Right renal pelvis (tissue), 4 donors: ENCODE measurements around the gene CHST5. TPM values are rescaled to one million over a fixed set of nuclear protein-coding genes. Genes with fewer than 3 reads are reported as not detected.
"Not testable (repeated sequence)": the region's sequence is repeated elsewhere in the genome, so short reads cannot be mapped to it uniquely, and the experiment has no call there.

Experiments used
- DNase-seq, 4 donors: peaks; one replicate each; pipeline ENCODE4 v3.0.0-alpha.2; 2013; ENCODE audit warnings: low read depth in 4 of 4, low spot score in 3 of 4, missing footprints in 1 of 4
- polyA plus RNA-seq, 4 donors: library from polyadenylated mRNA; unstranded; fragments of 120-200 nt; gene quantifications; one replicate each; pipeline ENCODE4 v1.2.1, GENCODE V29; 2013; ENCODE audit not compliant: insufficient read length in 4 of 4

The CHST5 gene
- polyA plus RNA-seq, 4 donors, result 0.38 to 1.2 (median 0.56) TPM

GRCh38 chr16:75555213-75555706, 19.4 kb upstream of the CHST5 start:
- peak; percentile 70 to 81 (median 76) for DNase-seq

- no peak for DNase-seq
These were observed 17.0 kb upstream of the CHST5 start for GRCh38 chr16:75552951-75553350.

- no peak for DNase-seq
These were observed 14.3 kb upstream of the CHST5 start for GRCh38 chr16:75550211-75550662.

GRCh38 chr16:75548456-75548855, 12.5 kb upstream of the CHST5 start:
- DNase-seq, result not testable (repeated sequence)

- no peak for DNase-seq
These were observed 10.4 kb upstream of the CHST5 start for GRCh38 chr16:75546293-75546692.

GRCh38 chr16:75545879-75546278, 10.0 kb upstream of the CHST5 start:
- DNase-seq, result not testable (repeated sequence)

- not testable (repeated sequence) for DNase-seq
These were observed 6.6 kb upstream of the CHST5 start for GRCh38 chr16:75542462-75542861.

GRCh38 chr16:75541236-75541635, 5.3 kb upstream of the CHST5 start:
- DNase-seq, result no peak

- DNase-seq, result not testable (repeated sequence)
These were observed 3.1 kb upstream of the CHST5 start for GRCh38 chr16:75538882-75539565.

- no peak for DNase-seq
These were observed 1.9 kb upstream of the CHST5 start for GRCh38 chr16:75537776-75538175.

GRCh38 chr16:75535211-75535843, 581 bp downstream of the CHST5 start:
- DNase-seq, result no peak

- DNase-seq, result peak in 1 of 4 donors; percentile 13
These were observed 1.2 kb downstream of the CHST5 start for GRCh38 chr16:75534560-75535205.

GRCh38 chr16:75532791-75533190, 3.1 kb downstream of the CHST5 start:
- no peak for DNase-seq

GRCh38 chr16:75532142-75532765, 3.7 kb downstream of the CHST5 start:
- DNase-seq, result no peak

GRCh38 chr16:75529959-75530358, 5.9 kb downstream of the CHST5 start:
- DNase-seq, result no peak

- DNase-seq, result no peak
These were observed 6.6 kb downstream of the CHST5 start for GRCh38 chr16:75529056-75529905.

GRCh38 chr16:75527825-75528299, 8.0 kb downstream of the CHST5 start:
- DNase-seq, result no peak

- no peak for DNase-seq
These were observed 9.7 kb downstream of the CHST5 start for GRCh38 chr16:75526032-75526790.

- DNase-seq, result no peak
These were observed 16.7 kb downstream of the CHST5 start for GRCh38 chr16:75519175-75519574.
